ENCODE data around the gene RAP1B. TPM values are rescaled to one million over a fixed set of nuclear protein-coding genes. Genes with fewer than 3 reads are reported as not detected.

Gene RAP1B
- total RNA-seq, 2 experiments from 2014 or later = 256 to 261 TPM

- Histone ChIP-seq H3K4me1 (ENCODE audit: insufficient read depth, low read length) (peaks cover 49% of the 10 kb centered on the region), H3K9me3 (ENCODE audit: control insufficient read depth in 1 of 2, insufficient read depth in 1 of 2, low read length in 2 of 2) (no peaks in the 10 kb centered on the region), H3K27me3 (ENCODE audit: control insufficient read depth in 1 of 2, insufficient read depth in 2 of 2, low read length in 2 of 2) (no peaks in the 10 kb centered on the region), H3K27ac (ENCODE audit: low read depth in 1 of 2, low read length in 2 of 2) (no peak overlapping the region), H3K36me3 (ENCODE audit: insufficient read depth, low read length) (peaks cover 19% of the 10 kb centered on the region), H3K4me3 (ENCODE audit: low read length) (no peak overlapping the region)
- Mint-ChIP-seq H3K27me3 (no peaks in the 10 kb centered on the region), H3K9me3 (no peaks in the 10 kb centered on the region), H3K36me3 (ENCODE audit: low read depth) (peaks cover 64% of the 10 kb centered on the region), H3K27ac (peak overlapping the region; percentile 52), H3K4me1 (ENCODE audit: low read depth) (peaks cover 99% of the 10 kb centered on the region), H3K4me3 (peak overlapping the region; percentile 23)
- intact Hi-C loops (cut with DNase I, micrococcal nuclease) = loop anchor here in 1 of 2 experiments (5.0 kb wide), 1 partner anchor 34 kb away; no protein-coding TSS in a partner anchor
- no peak for ATAC-seq (ENCODE audit: poor library complexity)
- ChIA-PET POLR2A (interaction anchor here (1.4 kb wide), 1 partner anchor 26 kb away, joined by 9 read pairs; the partner anchor contains the start of gene RAP1B), CTCF (interaction anchor here (1.5 kb wide), 1 partner anchor 21 kb away, joined by 4 read pairs; no protein-coding TSS in a partner anchor)
- TF ChIP-seq, protein P1, sequence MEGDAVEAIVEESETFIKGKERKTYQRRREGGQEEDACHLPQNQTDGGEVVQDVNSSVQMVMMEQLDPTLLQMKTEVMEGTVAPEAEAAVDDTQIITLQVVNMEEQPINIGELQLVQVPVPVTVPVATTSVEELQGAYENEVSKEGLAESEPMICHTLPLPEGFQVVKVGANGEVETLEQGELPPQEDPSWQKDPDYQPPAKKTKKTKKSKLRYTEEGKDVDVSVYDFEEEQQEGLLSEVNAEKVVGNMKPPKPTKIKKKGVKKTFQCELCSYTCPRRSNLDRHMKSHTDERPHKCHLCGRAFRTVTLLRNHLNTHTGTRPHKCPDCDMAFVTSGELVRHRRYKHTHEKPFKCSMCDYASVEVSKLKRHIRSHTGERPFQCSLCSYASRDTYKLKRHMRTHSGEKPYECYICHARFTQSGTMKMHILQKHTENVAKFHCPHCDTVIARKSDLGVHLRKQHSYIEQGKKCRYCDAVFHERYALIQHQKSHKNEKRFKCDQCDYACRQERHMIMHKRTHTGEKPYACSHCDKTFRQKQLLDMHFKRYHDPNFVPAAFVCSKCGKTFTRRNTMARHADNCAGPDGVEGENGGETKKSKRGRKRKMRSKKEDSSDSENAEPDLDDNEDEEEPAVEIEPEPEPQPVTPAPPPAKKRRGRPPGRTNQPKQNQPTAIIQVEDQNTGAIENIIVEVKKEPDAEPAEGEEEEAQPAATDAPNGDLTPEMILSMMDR (IDR thresholded peaks at IDR 0.05) = no peak
- DNase-seq = no peak
These were observed 27.5 kb downstream of the RAP1B start for GRCh38 chr12:68638171-68638570.

DNA sequence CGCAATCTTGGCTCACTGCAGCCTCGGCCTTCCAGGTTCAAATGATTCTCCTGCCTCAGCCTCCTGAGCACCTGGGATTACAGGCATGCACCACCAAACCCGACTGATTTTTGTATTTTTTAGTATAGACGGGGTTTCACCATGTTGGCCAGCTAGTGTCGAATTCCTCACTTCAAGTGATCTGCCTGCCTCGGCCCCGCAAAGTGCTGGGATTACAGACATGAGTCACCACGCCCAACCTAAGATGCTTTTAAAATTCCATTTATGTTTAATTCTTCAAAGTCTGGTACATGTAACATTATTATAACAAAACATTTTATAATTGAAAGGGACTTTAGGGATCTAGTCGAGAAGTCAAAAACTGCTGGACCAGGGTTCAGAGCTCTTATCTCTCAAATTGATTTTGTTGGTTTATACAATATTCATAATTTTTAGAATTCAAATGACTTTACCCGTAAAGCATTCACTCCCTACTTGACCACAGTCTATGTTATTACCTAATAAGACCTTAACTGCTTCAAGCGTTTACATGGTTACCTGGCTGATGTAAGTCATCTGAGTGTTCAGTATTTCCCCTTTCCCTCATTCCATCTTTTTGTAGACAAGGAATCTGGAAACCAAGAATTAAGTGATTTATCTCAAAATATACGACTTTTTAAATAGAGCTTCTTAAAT, 28.2 kb downstream of the RAP1B start:
- no peak for ATAC-seq (ENCODE audit: poor library complexity)
- Mint-ChIP-seq H3K36me3 (ENCODE audit: low read depth) (peaks cover 58% of the 10 kb centered on the region), H3K27ac (peak overlapping the region; percentile 52), H3K9me3 (no peaks in the 10 kb centered on the region), H3K4me3 (peak overlapping the region; percentile 84), H3K4me1 (ENCODE audit: low read depth) (peaks cover 97% of the 10 kb centered on the region), H3K27me3 (no peaks in the 10 kb centered on the region)
- H3K9me3 ChIP-seq (ENCODE audit: control insufficient read depth in 1 of 2, insufficient read depth in 1 of 2, low read length in 2 of 2) = no peaks in the 10 kb centered on the region
- POLR2A ChIA-PET = interaction anchor here (0.8 to 1.6 kb wide), 5 partner anchors 10 to 107 kb away, joined by 3 to 9 read pairs (median 4); partner anchors contain the start of genes RAP1B and SLC35E3
- CTCF ChIA-PET = interaction anchor here (1.5 kb wide), 1 partner anchor 21 kb away, joined by 4 read pairs; no protein-coding TSS in a partner anchor
- H3K4me1 ChIP-seq (ENCODE audit: insufficient read depth, low read length) = peaks cover 42% of the 10 kb centered on the region
- no peak for DNase-seq
- H3K27ac ChIP-seq (ENCODE audit: low read depth in 1 of 2, low read length in 2 of 2) = no peak overlapping the region
- H3K27me3 ChIP-seq (ENCODE audit: control insufficient read depth in 1 of 2, insufficient read depth in 2 of 2, low read length in 2 of 2) = no peaks in the 10 kb centered on the region
- TF ChIP-seq, protein P1 (IDR thresholded peaks at IDR 0.05) = no peak
- no peak overlapping the region for H3K4me3 ChIP-seq (ENCODE audit: low read length)
- peaks cover 18% of the 10 kb centered on the region for H3K36me3 ChIP-seq (ENCODE audit: insufficient read depth, low read length)
- intact Hi-C loops (cut with DNase I, micrococcal nuclease) = loop anchor here in 1 of 2 experiments (5.0 kb wide), 1 partner anchor 33 kb away; no protein-coding TSS in a partner anchor

- ChIA-PET POLR2A (interaction anchor here (0.6 to 2.2 kb wide), 7 partner anchors 9 to 106 kb away, joined by 3 to 9 read pairs (median 4); partner anchors contain the start of genes RAP1B and SLC35E3), CTCF (interaction anchor here (1.5 kb wide), 1 partner anchor 22 kb away, joined by 4 read pairs; no protein-coding TSS in a partner anchor)
- Histone ChIP-seq H3K9me3 (ENCODE audit: control insufficient read depth in 1 of 2, insufficient read depth in 1 of 2, low read length in 2 of 2) (no peaks in the 10 kb centered on the region), H3K27ac (ENCODE audit: low read depth in 1 of 2, low read length in 2 of 2) (peak overlapping the region in 1 of 2 donors; percentile 3), H3K27me3 (ENCODE audit: control insufficient read depth in 1 of 2, insufficient read depth in 2 of 2, low read length in 2 of 2) (no peaks in the 10 kb centered on the region), H3K4me3 (ENCODE audit: low read length) (no peak overlapping the region), H3K4me1 (ENCODE audit: insufficient read depth, low read length) (peaks cover 43% of the 10 kb centered on the region), H3K36me3 (ENCODE audit: insufficient read depth, low read length) (peaks cover 16% of the 10 kb centered on the region)
- no peak for DNase-seq
- TF ChIP-seq, protein P1 (IDR thresholded peaks at IDR 0.05) = no peak
- Mint-ChIP-seq H3K27ac (peak overlapping the region; percentile 52), H3K9me3 (no peaks in the 10 kb centered on the region), H3K36me3 (ENCODE audit: low read depth) (peaks cover 59% of the 10 kb centered on the region), H3K4me1 (ENCODE audit: low read depth) (peaks cover 96% of the 10 kb centered on the region), H3K4me3 (peak overlapping the region; percentile 84), H3K27me3 (no peaks in the 10 kb centered on the region)
- intact Hi-C loops (cut with DNase I, micrococcal nuclease) = loop anchor here in 1 of 2 experiments (5.0 kb wide), 1 partner anchor 33 kb away; no protein-coding TSS in a partner anchor
- ATAC-seq (ENCODE audit: poor library complexity) = peak; percentile 30
These were observed 28.7 kb downstream of the RAP1B start for GRCh38 chr12:68639396-68639767.
